GM12875 (cell line): ENCODE data around the gene HSF2.

Experiments
- H3K4me3 ChIP-seq: one replicate; pipeline ENCODE4 v1.5.1; 2011; ENCODE audit warnings: low read depth, low read length, control low read depth
- TF ChIP-seq, protein P1 (sequence below): IDR thresholded peaks from 2 replicates; pipeline ENCODE4 v1.5.1; 2011; ENCODE audit warnings: low read depth, mild to moderate bottlenecking, control low read depth, inconsistent platforms, low read length, moderate library complexity, borderline replicate concordance; ENCODE audit not compliant: insufficient read depth

The HSF2 gene

GRCh38 chr6:122423734-122424133 lies 24.3 kb downstream of the HSF2 start:
- TF ChIP-seq, protein P1, sequence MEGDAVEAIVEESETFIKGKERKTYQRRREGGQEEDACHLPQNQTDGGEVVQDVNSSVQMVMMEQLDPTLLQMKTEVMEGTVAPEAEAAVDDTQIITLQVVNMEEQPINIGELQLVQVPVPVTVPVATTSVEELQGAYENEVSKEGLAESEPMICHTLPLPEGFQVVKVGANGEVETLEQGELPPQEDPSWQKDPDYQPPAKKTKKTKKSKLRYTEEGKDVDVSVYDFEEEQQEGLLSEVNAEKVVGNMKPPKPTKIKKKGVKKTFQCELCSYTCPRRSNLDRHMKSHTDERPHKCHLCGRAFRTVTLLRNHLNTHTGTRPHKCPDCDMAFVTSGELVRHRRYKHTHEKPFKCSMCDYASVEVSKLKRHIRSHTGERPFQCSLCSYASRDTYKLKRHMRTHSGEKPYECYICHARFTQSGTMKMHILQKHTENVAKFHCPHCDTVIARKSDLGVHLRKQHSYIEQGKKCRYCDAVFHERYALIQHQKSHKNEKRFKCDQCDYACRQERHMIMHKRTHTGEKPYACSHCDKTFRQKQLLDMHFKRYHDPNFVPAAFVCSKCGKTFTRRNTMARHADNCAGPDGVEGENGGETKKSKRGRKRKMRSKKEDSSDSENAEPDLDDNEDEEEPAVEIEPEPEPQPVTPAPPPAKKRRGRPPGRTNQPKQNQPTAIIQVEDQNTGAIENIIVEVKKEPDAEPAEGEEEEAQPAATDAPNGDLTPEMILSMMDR: no peak
- no peak overlapping the region for H3K4me3 ChIP-seq

GRCh38 chr6:122426597-122426996 lies 27.1 kb downstream of the HSF2 start:
- TF ChIP-seq, protein P1: no peak
- no peak overlapping the region for H3K4me3 ChIP-seq

- TF ChIP-seq, protein P1: no peak
- no peak overlapping the region for H3K4me3 ChIP-seq
Observed at GRCh38 chr6:122428781-122429180, 29.3 kb downstream of the HSF2 start.

DNA sequence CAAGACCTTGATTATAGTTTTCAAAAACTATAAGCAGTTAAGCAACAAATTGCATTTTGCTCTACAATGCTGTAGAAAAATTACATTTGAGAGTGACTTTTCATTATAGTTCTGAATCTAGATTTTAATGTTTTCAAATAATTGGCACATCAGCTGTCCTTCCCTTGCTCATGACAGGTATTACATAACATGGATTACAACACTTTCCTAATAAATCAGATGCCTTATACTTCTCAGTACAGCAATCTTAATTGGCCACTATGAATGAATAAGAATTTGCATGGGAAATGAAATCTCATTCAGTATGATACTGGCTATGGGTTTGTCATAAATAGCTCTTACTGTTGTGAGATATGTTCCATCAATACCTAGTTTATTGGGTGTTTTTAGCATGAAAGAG lies 29.9 kb downstream of the HSF2 start:
- no peak overlapping the region for H3K4me3 ChIP-seq
- TF ChIP-seq, protein P1: no peak

- H3K4me3 ChIP-seq: no peak overlapping the region
- TF ChIP-seq, protein P1: no peak
Observed at GRCh38 chr6:122431780-122432179, 32.3 kb downstream of the HSF2 start.

DNA sequence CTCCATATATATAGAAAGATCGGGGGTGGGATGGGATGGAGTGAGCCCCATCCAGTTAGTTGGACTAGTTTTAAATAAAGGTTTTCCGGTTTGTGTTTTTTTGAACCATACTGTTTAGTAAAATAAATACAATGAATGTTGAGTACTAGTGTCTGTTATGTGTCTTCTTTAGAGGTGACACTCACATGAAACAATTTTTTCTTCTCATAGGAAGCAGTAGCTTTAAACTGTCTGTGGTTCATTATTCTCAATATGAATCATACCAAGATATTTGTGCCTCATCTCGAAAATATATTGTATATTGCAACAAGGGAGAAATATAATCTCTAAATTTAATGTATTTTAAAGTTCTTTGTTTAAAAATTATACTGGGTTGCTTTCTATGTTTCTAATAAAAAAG lies 33.4 kb downstream of the HSF2 start:
- TF ChIP-seq, protein P1: no peak
- no peak overlapping the region for H3K4me3 ChIP-seq

GRCh38 chr6:122438975-122439374 lies 39.5 kb downstream of the HSF2 start:
- TF ChIP-seq, protein P1: no peak
- no peak overlapping the region for H3K4me3 ChIP-seq
